ENCODE results near the gene MORC3. TPM values are rescaled to one million over a fixed set of nuclear protein-coding genes. Genes with fewer than 3 reads are reported as not detected.
"Not testable (repeated sequence)": the region's sequence is repeated elsewhere in the genome, so short reads cannot be mapped to it uniquely, and the experiment has no call there.

The MORC3 gene
- polyA plus RNA-seq, 1 donor: 28.7 TPM

GRCh38 chr21:36321325-36322082 lies 1.5 kb downstream of the MORC3 start:
- Histone ChIP-seq H3K36me3 (ENCODE audit: control insufficient read depth, insufficient read depth, low read length) (no peaks in the 10 kb centered on the region), H3K4me1 (ENCODE audit: control insufficient read depth, insufficient read depth, low read length) (peaks cover 5% of the 10 kb centered on the region), H3K4me3 (ENCODE audit: low read length) (peak overlapping the region; percentile 86), H3K9me3 (ENCODE audit: control insufficient read depth, low read depth, low read length) (no peaks in the 10 kb centered on the region), H3K27ac (ENCODE audit: low read length) (peak overlapping the region; percentile 98), H3K27me3 (ENCODE audit: control insufficient read depth, insufficient read depth, low read length) (no peaks in the 10 kb centered on the region)
- 14% methylated on average over 3 of the region's 8 CpGs for WGBS (ENCODE audit: insufficient coverage, low lambda C conversion rate)
- DNase-seq: peak in 1 of 2 donors; percentile 59

- Histone ChIP-seq H3K9me3 (ENCODE audit: control insufficient read depth, low read depth, low read length) (no peaks in the 10 kb centered on the region), H3K27me3 (ENCODE audit: control insufficient read depth, insufficient read depth, low read length) (no peaks in the 10 kb centered on the region), H3K4me3 (ENCODE audit: low read length) (peak overlapping the region; percentile 86), H3K36me3 (ENCODE audit: control insufficient read depth, insufficient read depth, low read length) (no peaks in the 10 kb centered on the region), H3K27ac (ENCODE audit: low read length) (peak overlapping the region; percentile 98), H3K4me1 (ENCODE audit: control insufficient read depth, insufficient read depth, low read length) (peaks cover 5% of the 10 kb centered on the region)
- DNase-seq: no peak
- 56% methylated on average over 2 of the region's 2 CpGs for WGBS (ENCODE audit: insufficient coverage, low lambda C conversion rate)
These were observed 2.1 kb downstream of the MORC3 start for GRCh38 chr21:36322083-36322424.

GRCh38 chr21:36323032-36323431 lies 3.0 kb downstream of the MORC3 start:
- whole genome bisulfite sequencing (ENCODE audit: insufficient coverage, low lambda C conversion rate): no CpG with 5 or more reads among the region's 3 CpGs
- Histone ChIP-seq H3K9me3 (ENCODE audit: control insufficient read depth, low read depth, low read length) (no peaks in the 10 kb centered on the region), H3K27ac (ENCODE audit: low read length) (no peak overlapping the region), H3K4me3 (ENCODE audit: low read length) (no peak overlapping the region), H3K4me1 (ENCODE audit: control insufficient read depth, insufficient read depth, low read length) (peaks cover 10% of the 10 kb centered on the region), H3K36me3 (ENCODE audit: control insufficient read depth, insufficient read depth, low read length) (no peaks in the 10 kb centered on the region), H3K27me3 (ENCODE audit: control insufficient read depth, insufficient read depth, low read length) (no peaks in the 10 kb centered on the region)
- no peak for DNase-seq

GRCh38 chr21:36325373-36326010 lies 5.5 kb downstream of the MORC3 start:
- no peaks in the 10 kb centered on the region for H3K36me3 ChIP-seq (ENCODE audit: control insufficient read depth, insufficient read depth, low read length)
- H3K27ac ChIP-seq (ENCODE audit: low read length): peak overlapping the region; percentile 46
- 0% methylated on average over 2 of the region's 8 CpGs for WGBS (ENCODE audit: insufficient coverage, low lambda C conversion rate)

GRCh38 chr21:36330904-36331303 lies 10.9 kb downstream of the MORC3 start:
- 43% methylated on average over 1 of the region's 2 CpGs for WGBS (ENCODE audit: insufficient coverage, low lambda C conversion rate)
- Histone ChIP-seq H3K4me1 (ENCODE audit: control insufficient read depth, insufficient read depth, low read length) (peaks cover 5% of the 10 kb centered on the region), H3K27me3 (ENCODE audit: control insufficient read depth, insufficient read depth, low read length) (no peaks in the 10 kb centered on the region), H3K4me3 (ENCODE audit: low read length) (no peak overlapping the region), H3K36me3 (ENCODE audit: control insufficient read depth, insufficient read depth, low read length) (peaks cover 16% of the 10 kb centered on the region), H3K9me3 (ENCODE audit: control insufficient read depth, low read depth, low read length) (no peaks in the 10 kb centered on the region), H3K27ac (ENCODE audit: low read length) (no peak overlapping the region)
- peak; percentile 17 to 33 for DNase-seq

More at GRCh38 chr21:36325373-36326010, 5.5 kb downstream of the MORC3 start:
- Histone ChIP-seq H3K9me3 (ENCODE audit: control insufficient read depth, low read depth, low read length) (no peaks in the 10 kb centered on the region), H3K4me1 (ENCODE audit: control insufficient read depth, insufficient read depth, low read length) (peaks cover 10% of the 10 kb centered on the region), H3K27me3 (ENCODE audit: control insufficient read depth, insufficient read depth, low read length) (no peaks in the 10 kb centered on the region), H3K4me3 (ENCODE audit: low read length) (no peak overlapping the region)
- DNase-seq: peak; percentile 19 to 49

GRCh38 chr21:36337099-36337509 lies 17.1 kb downstream of the MORC3 start:
- Histone ChIP-seq H3K27me3 (ENCODE audit: control insufficient read depth, insufficient read depth, low read length) (no peaks in the 10 kb centered on the region), H3K27ac (ENCODE audit: low read length) (no peak overlapping the region), H3K9me3 (ENCODE audit: control insufficient read depth, low read depth, low read length) (no peaks in the 10 kb centered on the region), H3K36me3 (ENCODE audit: control insufficient read depth, insufficient read depth, low read length) (peaks cover 52% of the 10 kb centered on the region), H3K4me3 (ENCODE audit: low read length) (no peak overlapping the region), H3K4me1 (ENCODE audit: control insufficient read depth, insufficient read depth, low read length) (no peaks in the 10 kb centered on the region)
- no peak for DNase-seq
- WGBS (ENCODE audit: insufficient coverage, low lambda C conversion rate): no CpG with 5 or more reads among the region's 3 CpGs

GRCh38 chr21:36338975-36339374 lies 19.0 kb downstream of the MORC3 start:
- H3K9me3 ChIP-seq (ENCODE audit: control insufficient read depth, low read depth, low read length): no peaks in the 10 kb centered on the region
- WGBS (ENCODE audit: insufficient coverage, low lambda C conversion rate): 100% methylated on average over 1 of the region's 10 CpGs
- H3K27me3 ChIP-seq (ENCODE audit: control insufficient read depth, insufficient read depth, low read length): no peaks in the 10 kb centered on the region
- no peak for DNase-seq
- H3K27ac ChIP-seq (ENCODE audit: low read length): no peak overlapping the region
- peaks cover 63% of the 10 kb centered on the region for H3K36me3 ChIP-seq (ENCODE audit: control insufficient read depth, insufficient read depth, low read length)
- no peaks in the 10 kb centered on the region for H3K4me1 ChIP-seq (ENCODE audit: control insufficient read depth, insufficient read depth, low read length)
- no peak overlapping the region for H3K4me3 ChIP-seq (ENCODE audit: low read length)

- not testable (repeated sequence) for H3K4me3 ChIP-seq (ENCODE audit: low read length); DNase-seq; H3K9me3 ChIP-seq (ENCODE audit: control insufficient read depth, low read depth, low read length); H3K4me1 ChIP-seq (ENCODE audit: control insufficient read depth, insufficient read depth, low read length); H3K27ac ChIP-seq (ENCODE audit: low read length); H3K27me3 ChIP-seq (ENCODE audit: control insufficient read depth, insufficient read depth, low read length)
- WGBS (ENCODE audit: insufficient coverage, low lambda C conversion rate): 100% methylated on average over 6 of the region's 7 CpGs
- peaks cover 76% of the 10 kb centered on the region for H3K36me3 ChIP-seq (ENCODE audit: control insufficient read depth, insufficient read depth, low read length)
These were observed 22.6 kb downstream of the MORC3 start for GRCh38 chr21:36342581-36342980.

GRCh38 chr21:36344931-36345330 lies 24.9 kb downstream of the MORC3 start:
- H3K27ac ChIP-seq (ENCODE audit: low read length): no peak overlapping the region
- DNase-seq: no peak
- H3K4me1 ChIP-seq (ENCODE audit: control insufficient read depth, insufficient read depth, low read length): no peaks in the 10 kb centered on the region
- WGBS (ENCODE audit: insufficient coverage, low lambda C conversion rate): no CpG with 5 or more reads among the region's 1 CpG
- H3K36me3 ChIP-seq (ENCODE audit: control insufficient read depth, insufficient read depth, low read length): peaks cover 73% of the 10 kb centered on the region
- no peaks in the 10 kb centered on the region for H3K27me3 ChIP-seq (ENCODE audit: control insufficient read depth, insufficient read depth, low read length)
- no peaks in the 10 kb centered on the region for H3K9me3 ChIP-seq (ENCODE audit: control insufficient read depth, low read depth, low read length)
- H3K4me3 ChIP-seq (ENCODE audit: low read length): no peak overlapping the region

- Histone ChIP-seq H3K9me3 (ENCODE audit: control insufficient read depth, low read depth, low read length) (no peaks in the 10 kb centered on the region), H3K4me3 (ENCODE audit: low read length) (no peak overlapping the region), H3K36me3 (ENCODE audit: control insufficient read depth, insufficient read depth, low read length) (peaks cover 72% of the 10 kb centered on the region), H3K4me1 (ENCODE audit: control insufficient read depth, insufficient read depth, low read length) (no peaks in the 10 kb centered on the region), H3K27me3 (ENCODE audit: control insufficient read depth, insufficient read depth, low read length) (no peaks in the 10 kb centered on the region), H3K27ac (ENCODE audit: low read length) (no peak overlapping the region)
- WGBS (ENCODE audit: insufficient coverage, low lambda C conversion rate): 50% methylated on average over 1 of the region's 3 CpGs
- no peak for DNase-seq
These were observed 27.4 kb downstream of the MORC3 start for GRCh38 chr21:36347278-36347961.

Measured in large intestine (tissue), 3 donors.